Epithelial cell of esophagus (primary cell): ENCODE data around the gene PRSS48.
A peak's percentile ranks its signal among the peaks of the same experiment; 100 is the strongest.
"Not testable (repeated sequence)": the region's sequence is repeated elsewhere in the genome, so short reads cannot be mapped to it uniquely, and the experiment has no call there.

Experiments used
- DNase-seq: peaks from one replicate; pipeline ENCODE4 v3.0.0; 2010; ENCODE audit warnings: low read depth
- H3K4me3 ChIP-seq: 2 replicates; pipeline ENCODE4 v1.5.1; 2011; ENCODE audit warnings: mild to moderate bottlenecking, low read length, control low read depth
- TF ChIP-seq, protein P1 (sequence below): IDR thresholded peaks from 2 replicates; pipeline ENCODE4 v1.5.1; 2011; ENCODE audit warnings: low read depth, mild to moderate bottlenecking, low read length, control low read depth, inconsistent platforms; ENCODE audit not compliant: insufficient read depth; ENCODE audit errors: missing control alignments

The PRSS48 gene

DNA sequence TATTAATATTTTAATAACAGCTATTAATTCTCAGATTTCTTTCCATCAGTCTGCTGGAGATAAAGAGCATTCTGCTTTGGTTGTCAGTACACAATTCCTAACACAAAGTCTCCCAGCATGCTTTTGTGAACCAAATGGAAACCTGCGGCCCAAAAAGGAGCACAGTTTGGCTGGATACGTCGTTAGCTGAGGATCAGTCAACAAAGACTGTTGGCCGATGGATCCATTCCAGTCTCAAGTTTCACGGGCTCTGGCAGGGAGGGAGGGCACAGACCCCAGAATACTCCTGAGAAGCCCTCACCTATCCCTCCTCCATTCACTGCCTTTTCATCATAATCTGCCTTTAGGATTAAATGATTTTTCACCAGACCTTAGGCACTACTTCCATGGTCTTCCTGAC lies 26.3 kb upstream of the PRSS48 start:
- H3K4me3 ChIP-seq = no peak overlapping the region
- TF ChIP-seq, protein P1, sequence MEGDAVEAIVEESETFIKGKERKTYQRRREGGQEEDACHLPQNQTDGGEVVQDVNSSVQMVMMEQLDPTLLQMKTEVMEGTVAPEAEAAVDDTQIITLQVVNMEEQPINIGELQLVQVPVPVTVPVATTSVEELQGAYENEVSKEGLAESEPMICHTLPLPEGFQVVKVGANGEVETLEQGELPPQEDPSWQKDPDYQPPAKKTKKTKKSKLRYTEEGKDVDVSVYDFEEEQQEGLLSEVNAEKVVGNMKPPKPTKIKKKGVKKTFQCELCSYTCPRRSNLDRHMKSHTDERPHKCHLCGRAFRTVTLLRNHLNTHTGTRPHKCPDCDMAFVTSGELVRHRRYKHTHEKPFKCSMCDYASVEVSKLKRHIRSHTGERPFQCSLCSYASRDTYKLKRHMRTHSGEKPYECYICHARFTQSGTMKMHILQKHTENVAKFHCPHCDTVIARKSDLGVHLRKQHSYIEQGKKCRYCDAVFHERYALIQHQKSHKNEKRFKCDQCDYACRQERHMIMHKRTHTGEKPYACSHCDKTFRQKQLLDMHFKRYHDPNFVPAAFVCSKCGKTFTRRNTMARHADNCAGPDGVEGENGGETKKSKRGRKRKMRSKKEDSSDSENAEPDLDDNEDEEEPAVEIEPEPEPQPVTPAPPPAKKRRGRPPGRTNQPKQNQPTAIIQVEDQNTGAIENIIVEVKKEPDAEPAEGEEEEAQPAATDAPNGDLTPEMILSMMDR = no peak
- no peak for DNase-seq

DNA sequence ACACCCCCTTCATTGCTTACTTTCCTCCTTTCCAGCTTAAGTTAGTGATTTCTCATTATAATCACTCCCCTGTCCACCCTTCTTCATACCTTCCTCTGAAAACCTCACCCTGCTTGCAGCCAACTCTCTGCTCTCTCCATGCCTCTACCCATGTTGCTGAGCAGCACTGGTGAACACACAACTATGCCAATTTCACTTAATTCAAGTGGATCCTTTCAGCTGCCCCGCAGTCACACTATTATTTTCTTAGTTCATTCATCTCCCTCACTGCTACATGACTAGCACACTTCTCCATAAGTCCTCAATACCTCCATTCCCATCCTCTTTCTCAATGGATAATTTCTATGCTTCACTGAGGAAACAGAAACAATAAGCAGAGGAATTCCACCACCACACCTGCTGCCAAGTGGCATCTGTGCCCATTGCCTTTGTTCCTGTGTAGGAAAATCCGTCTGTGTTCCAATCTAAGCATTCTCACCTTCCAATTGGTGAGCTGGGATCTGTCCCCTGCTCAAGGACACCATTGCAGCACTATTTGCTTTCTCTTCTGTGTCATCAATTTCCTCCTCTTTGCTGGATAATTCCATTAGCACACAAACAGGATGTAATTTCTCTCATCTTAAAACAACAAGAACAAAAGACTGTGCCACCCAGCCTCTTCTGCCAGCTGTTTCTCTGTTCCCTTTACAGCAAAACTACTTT lies 25.2 kb upstream of the PRSS48 start:
- DNase-seq = no peak
- H3K4me3 ChIP-seq = no peak overlapping the region
- TF ChIP-seq, protein P1 = no peak

DNA sequence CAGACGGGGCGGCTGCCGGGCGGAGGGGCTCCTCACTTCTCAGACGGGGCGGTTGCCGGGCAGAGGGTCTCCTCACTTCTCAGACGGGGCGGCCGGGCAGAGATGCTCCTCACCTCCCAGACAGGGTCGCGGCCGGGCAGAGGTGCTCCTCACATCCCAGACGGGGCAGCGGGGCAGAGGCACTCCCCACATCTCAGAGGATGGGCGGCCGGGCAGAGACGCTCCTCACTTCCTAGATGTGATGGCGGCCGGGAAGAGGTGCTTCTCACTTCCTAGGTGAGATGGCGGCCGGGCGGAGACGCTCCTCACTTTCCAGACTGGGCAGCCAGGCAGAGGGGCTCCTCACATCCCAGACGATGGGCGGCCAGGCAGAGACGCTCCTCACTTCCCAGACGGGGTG lies 21.7 kb upstream of the PRSS48 start:
- not testable (repeated sequence) for DNase-seq, H3K4me3 ChIP-seq

DNA sequence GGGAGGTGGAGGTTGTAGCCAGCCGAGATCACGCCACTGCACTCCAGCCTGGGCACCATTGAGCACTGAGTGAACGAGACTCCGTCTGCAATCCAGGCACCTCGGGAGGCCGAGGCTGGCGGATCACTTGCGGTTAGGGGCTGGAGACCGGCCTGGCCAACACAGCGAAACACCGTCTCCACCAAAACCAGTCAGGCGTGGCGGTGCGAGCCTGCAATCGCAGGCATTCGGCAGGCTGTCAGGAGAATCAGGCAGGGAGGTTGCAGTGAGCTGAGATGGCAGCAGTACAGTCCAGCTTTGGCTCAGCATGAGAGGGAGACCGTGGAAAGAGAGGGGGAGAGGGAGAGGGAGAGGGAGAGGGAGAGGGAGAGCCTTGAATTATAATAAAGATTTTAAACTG lies 21.3 kb upstream of the PRSS48 start:
- H3K4me3 ChIP-seq, DNase-seq: not testable (repeated sequence)

DNA sequence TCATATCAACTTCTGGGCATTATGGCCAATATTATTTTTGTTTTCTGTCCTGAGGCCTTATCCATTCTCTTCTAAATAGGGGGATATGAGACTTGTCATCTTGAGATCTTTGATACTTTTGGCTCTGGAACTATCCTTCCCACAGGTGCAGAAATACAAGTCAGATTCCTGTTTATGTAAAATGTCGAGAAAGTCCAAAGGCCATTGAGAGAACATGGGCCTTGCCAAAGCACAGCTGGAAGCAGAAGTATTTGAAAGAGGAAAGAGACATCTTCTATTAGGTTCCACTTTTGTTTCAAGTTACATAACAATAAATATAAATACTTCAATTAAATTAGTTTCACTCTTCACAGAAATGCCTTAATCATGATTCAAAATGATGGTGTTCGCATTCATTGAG lies 20.8 kb upstream of the PRSS48 start:
- TF ChIP-seq, protein P1 = no peak
- no peak overlapping the region for H3K4me3 ChIP-seq
- no peak for DNase-seq

DNA sequence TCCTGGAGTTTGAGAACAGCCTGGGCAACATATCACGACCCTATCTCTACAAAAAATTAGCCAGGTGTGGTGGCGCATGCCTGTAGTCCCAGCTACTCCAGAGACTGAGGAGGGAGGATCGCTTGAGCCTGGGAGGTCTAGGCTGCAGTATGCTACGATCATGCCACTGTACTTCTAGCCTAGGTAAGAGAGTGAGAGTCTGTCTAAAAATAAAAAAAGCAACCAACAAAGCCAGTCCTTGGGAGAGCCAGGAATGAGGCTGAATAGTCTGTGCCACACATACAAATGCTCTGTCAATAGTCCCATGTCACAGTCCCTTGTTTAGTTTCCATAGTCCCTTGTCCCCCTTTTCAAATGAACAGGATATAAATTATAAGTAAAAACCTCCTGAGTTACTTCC lies 19.3 kb upstream of the PRSS48 start:
- no peak overlapping the region for H3K4me3 ChIP-seq
- TF ChIP-seq, protein P1 = no peak
- no peak for DNase-seq

DNA sequence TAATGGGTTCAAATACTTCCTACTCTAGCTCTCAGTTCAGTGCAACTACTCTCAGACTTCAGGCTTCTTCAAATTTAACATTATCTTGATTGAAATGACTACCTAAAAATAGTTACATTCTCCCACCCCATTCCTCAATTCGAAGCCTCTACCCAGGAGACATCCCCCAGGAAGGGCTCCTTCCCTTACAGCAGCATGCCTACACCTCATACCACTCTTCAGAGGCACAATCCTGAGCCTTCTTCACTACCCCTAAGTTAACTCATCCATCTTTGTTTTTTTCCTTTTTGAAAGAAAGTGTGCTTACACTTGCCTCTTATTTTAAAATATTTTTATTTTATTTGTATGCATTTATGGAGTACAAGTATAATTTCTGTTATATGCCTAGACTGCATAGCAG lies 17.2 kb upstream of the PRSS48 start:
- no peak for DNase-seq
- TF ChIP-seq, protein P1 = no peak
- H3K4me3 ChIP-seq = no peak overlapping the region

DNA sequence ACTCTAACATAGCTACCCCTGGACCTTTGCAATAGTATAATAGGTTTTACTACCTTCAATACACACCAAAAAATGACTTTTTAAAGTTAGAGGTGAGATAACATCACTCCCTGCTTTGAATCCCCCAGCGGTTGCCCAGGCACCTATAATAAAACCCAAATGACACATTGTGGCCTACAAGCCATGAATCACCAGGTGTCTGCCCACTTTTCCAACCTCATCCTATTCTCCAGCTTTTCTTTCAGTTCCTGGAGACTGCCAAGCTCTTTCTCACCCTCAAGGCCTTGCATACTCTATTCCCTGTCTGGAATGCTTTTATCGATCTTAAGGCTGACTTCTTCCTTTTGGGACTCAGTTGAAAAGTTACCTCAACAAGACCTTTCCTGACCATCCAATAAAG lies 16.4 kb upstream of the PRSS48 start:
- H3K4me3 ChIP-seq = no peak overlapping the region
- DNase-seq = peak; percentile 49
- TF ChIP-seq, protein P1 = no peak
